Aorta (tissue), 5 donors: Measurements from ENCODE around the gene THEM5. TPM values are rescaled to one million over a fixed set of nuclear protein-coding genes. Genes with fewer than 3 reads are reported as not detected.
"Not testable (repeated sequence)": the region's sequence is repeated elsewhere in the genome, so short reads cannot be mapped to it uniquely, and the experiment has no call there.

Experiments
- ATAC-seq: fragments of 200-7000 bp; cut with Tn5 transposase; one replicate; pipeline ENCODE4 v1.9.1; 2022; ENCODE audit warnings: moderate library complexity; ENCODE audit not compliant: low FRiP score
- DNase-seq, 2 donors: peaks; one replicate each; pipeline ENCODE4 v3.0.0-alpha.2; 2020
- H3K27ac ChIP-seq, 2 donors: one replicate each; pipeline ENCODE4 v1.5.1; 2013; ENCODE audit warnings: low read length in 2 of 2, mild to moderate bottlenecking in 2 of 2, moderate library complexity in 2 of 2, control low read depth in 1 of 2, inconsistent platforms in 1 of 2, low read depth in 1 of 2
- H3K27me3 ChIP-seq, 2 donors: one replicate each; pipeline ENCODE4 v1.6.1; 2013; ENCODE audit warnings: control low read depth in 1 of 2, low read length in 1 of 2, mild to moderate bottlenecking in 1 of 2, moderate library complexity in 1 of 2; ENCODE audit not compliant: insufficient read depth in 2 of 2, control insufficient read depth in 1 of 2
- H3K36me3 ChIP-seq, 2 donors: one replicate each; pipeline ENCODE4 v1.6.1; 2013; ENCODE audit warnings: control low read depth in 1 of 2, low read length in 1 of 2, mild to moderate bottlenecking in 1 of 2; ENCODE audit not compliant: insufficient read depth in 2 of 2, control insufficient read depth in 1 of 2
- H3K4me1 ChIP-seq, 2 donors: one replicate each; pipeline ENCODE4 v1.6.1; 2013; ENCODE audit warnings: low read length in 2 of 2, control low read depth in 1 of 2, mild to moderate bottlenecking in 1 of 2, moderate library complexity in 1 of 2; ENCODE audit not compliant: insufficient read depth in 2 of 2, control insufficient read depth in 1 of 2
- H3K4me3 ChIP-seq, 2 donors: one replicate each; pipeline ENCODE4 v1.5.1; 2013; ENCODE audit warnings: low read length in 2 of 2, control low read depth in 1 of 2, mild to moderate bottlenecking in 1 of 2
- H3K9me3 ChIP-seq: one replicate; pipeline ENCODE4 v1.6.1; 2013; ENCODE audit warnings: mild to moderate bottlenecking, low read length; ENCODE audit not compliant: control insufficient read depth
- WGBS, 2 donors: extraction: QIAGEN DNeasy Blood & Tissue Kit; methylation state at CpG; one replicate each; pipeline ENCODE4 v1.1.7; 2013; 5-methylcytosine and 5-hydroxymethylcytosine counted together
- intact Hi-C, 2 donors: fragments of 100-400 bp; cut with DNase I; formaldehyde crosslinking; loops; one replicate each; pipeline versions ENCODE4 v1.14.2 to v1.15.0; 2022
- polyA plus RNA-seq, 2 donors: library from polyadenylated mRNA; stranded (reverse); fragments of 200-250 nt; gene quantifications; one replicate each; pipeline ENCODE4 v1.2.3, GENCODE V29; 2013
- total RNA-seq, 2 donors: library from RNA; stranded (reverse); fragmentation: NEBNext Ultra II Directional; extraction: Animal tissue kit (Norgen Biotek cat#: 25700); gene quantifications; one replicate each; pipeline ENCODE4 v1.2.1, GENCODE V29; 2021
- donor health status: healthy with polysubstance abuse.
- donor health status: Bipolar disorder and iron deficiency.
- donor health status: DM: no; HTN: no; CAD: no.
- donor health status: DM: no; HTN: no; CAD: no.
- donor health status: DM: yes; HTN: yes; CAD: no.

The THEM5 gene
- total and polyA plus RNA-seq, 4 donors: not detected

- Histone ChIP-seq H3K4me3 (no peak overlapping the region), H3K4me1 (no peaks in the 10 kb centered on the region), H3K27ac (no peak overlapping the region), H3K9me3 (no peaks in the 10 kb centered on the region), H3K27me3 (no peaks in the 10 kb centered on the region), H3K36me3 (no peaks in the 10 kb centered on the region)
- ATAC-seq (no peak), DNase-seq (no peak)
- WGBS, 2 donors: 92 to 100% methylated on average over 1 of the region's 1 CpG
- intact Hi-C loops: no loop called here
These were observed 22.0 kb upstream of the THEM5 start for GRCh38 chr1:151875419-151876097.

GRCh38 chr1:151872776-151873175, 19.3 kb upstream of the THEM5 start:
- H3K27me3 ChIP-seq, H3K4me1 ChIP-seq, H3K4me3 ChIP-seq, intact Hi-C loops, ATAC-seq, DNase-seq, H3K9me3 ChIP-seq, H3K36me3 ChIP-seq, H3K27ac ChIP-seq: not testable (repeated sequence)
- 72 to 75% methylated on average over 9 of the region's 9 CpGs for WGBS, 2 donors

DNA sequence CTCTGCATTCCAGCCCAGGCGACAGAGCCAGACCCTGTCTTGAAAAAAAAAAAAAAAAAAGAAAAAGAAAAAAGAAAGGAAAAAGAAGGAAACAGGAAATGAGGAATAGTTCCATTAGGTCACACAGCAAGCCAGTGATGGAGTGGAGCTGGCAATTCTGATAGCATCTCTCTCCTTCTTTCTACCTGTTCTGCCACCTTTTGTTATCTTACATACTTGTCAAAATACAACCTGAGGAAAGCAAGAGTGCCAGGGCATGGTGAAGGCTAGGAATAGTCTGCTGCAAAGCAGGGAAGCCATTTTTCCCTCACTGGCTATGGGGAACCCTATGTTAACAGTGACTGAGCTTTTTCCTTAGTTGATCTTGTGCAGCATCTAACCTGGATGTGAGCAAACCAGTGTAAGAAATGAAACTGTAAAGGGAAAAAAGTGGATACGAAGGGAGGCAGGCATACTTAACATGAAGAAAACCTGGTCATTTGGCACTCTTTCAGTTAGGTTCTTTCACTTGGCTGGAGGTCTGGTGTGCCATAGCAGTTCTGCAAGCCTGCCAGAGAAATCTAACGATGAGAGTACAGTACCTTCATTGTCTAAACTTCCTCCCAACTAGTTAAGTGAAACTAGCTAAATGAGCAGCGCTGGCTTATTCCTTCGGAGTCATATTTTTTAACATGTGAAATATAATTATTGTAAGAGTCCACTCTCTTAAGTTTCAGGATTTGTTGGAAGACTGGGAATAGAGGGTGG, 17.9 kb upstream of the THEM5 start:
- Histone ChIP-seq H3K4me3 (no peak overlapping the region), H3K36me3 (no peaks in the 10 kb centered on the region), H3K27me3 (no peaks in the 10 kb centered on the region), H3K27ac (no peak overlapping the region), H3K4me1 (no peaks in the 10 kb centered on the region), H3K9me3 (no peaks in the 10 kb centered on the region)
- intact Hi-C loops: no loop called here
- WGBS, 2 donors: 43 to 52% methylated on average over 5 of the region's 5 CpGs
- ATAC-seq (no peak), DNase-seq (no peak)

DNA sequence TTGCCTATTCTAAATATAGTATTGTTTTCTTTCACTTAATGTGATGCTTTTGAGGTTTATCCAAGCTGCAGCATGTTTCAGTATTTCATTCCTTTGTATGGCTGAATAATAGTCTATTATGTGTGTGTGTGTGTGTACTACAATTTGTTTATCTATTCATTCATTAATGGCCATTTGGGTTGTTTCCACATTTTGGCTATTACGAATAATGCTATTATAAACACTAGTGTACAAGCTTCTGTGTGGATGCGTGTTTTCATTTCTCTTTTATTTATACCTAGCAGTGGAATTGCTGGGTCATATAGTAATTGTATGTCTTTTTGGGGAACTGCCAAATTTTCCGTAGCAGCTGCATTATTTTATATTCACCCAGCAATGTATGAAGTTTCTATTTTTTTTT, 15.0 kb upstream of the THEM5 start:
- no peak overlapping the region for H3K27ac ChIP-seq

GRCh38 chr1:151867765-151868411, 14.4 kb upstream of the THEM5 start:
- Histone ChIP-seq H3K27ac (no peak overlapping the region), H3K27me3 (no peaks in the 10 kb centered on the region), H3K36me3 (no peaks in the 10 kb centered on the region), H3K9me3 (no peaks in the 10 kb centered on the region), H3K4me3 (no peak overlapping the region), H3K4me1 (no peaks in the 10 kb centered on the region)
- DNase-seq (no peak), ATAC-seq (no peak)
- 65 to 68% methylated on average over 7 of the region's 7 CpGs for WGBS, 2 donors
- intact Hi-C loops: no loop called here

More for the DNA sequence above, 15.0 kb upstream of the THEM5 start:
- Histone ChIP-seq H3K4me3 (no peak overlapping the region), H3K27me3 (no peaks in the 10 kb centered on the region), H3K4me1 (no peaks in the 10 kb centered on the region), H3K36me3 (no peaks in the 10 kb centered on the region), H3K9me3 (no peaks in the 10 kb centered on the region)
- WGBS, 2 donors: 29 to 41% methylated on average over 3 of the region's 3 CpGs
- no peak for ATAC-seq
- DNase-seq: no peak
- intact Hi-C loops: no loop called here

- no peak for ATAC-seq
- 60 to 62% methylated on average over 2 of the region's 2 CpGs for WGBS, 2 donors
- no peak overlapping the region for H3K27ac ChIP-seq
- DNase-seq: no peak
- no peaks in the 10 kb centered on the region for H3K4me1 ChIP-seq
- H3K36me3 ChIP-seq: no peaks in the 10 kb centered on the region
- H3K27me3 ChIP-seq: no peaks in the 10 kb centered on the region
- H3K9me3 ChIP-seq: no peaks in the 10 kb centered on the region
- intact Hi-C loops: no loop called here
- no peak overlapping the region for H3K4me3 ChIP-seq
These were observed 13.8 kb upstream of the THEM5 start for GRCh38 chr1:151867321-151867720.

- 29 to 41% methylated on average over 2 of the region's 2 CpGs for WGBS, 2 donors
- H3K36me3 ChIP-seq: no peaks in the 10 kb centered on the region
- H3K27ac ChIP-seq: no peak overlapping the region
- H3K4me1 ChIP-seq: no peaks in the 10 kb centered on the region
- no peak overlapping the region for H3K4me3 ChIP-seq
- H3K27me3 ChIP-seq: no peaks in the 10 kb centered on the region
- intact Hi-C loops: no loop called here
- no peaks in the 10 kb centered on the region for H3K9me3 ChIP-seq
- ATAC-seq: no peak
- no peak for DNase-seq
These were observed 10.9 kb upstream of the THEM5 start for GRCh38 chr1:151864411-151864810.

GRCh38 chr1:151862604-151863003, 9.1 kb upstream of the THEM5 start:
- ATAC-seq (no peak), DNase-seq (no peak)

More at GRCh38 chr1:151862604-151863003, 9.1 kb upstream of the THEM5 start:
- no peaks in the 10 kb centered on the region for H3K9me3 ChIP-seq
- intact Hi-C loops: no loop called here
- no peak overlapping the region for H3K4me3 ChIP-seq
- H3K36me3 ChIP-seq: no peaks in the 10 kb centered on the region
- H3K27me3 ChIP-seq: no peaks in the 10 kb centered on the region
- H3K4me1 ChIP-seq: no peaks in the 10 kb centered on the region
- no peak overlapping the region for H3K27ac ChIP-seq
